IgD-negative memory B cell (primary cell): Measurements from ENCODE around the gene PRKCZ. TPM values are rescaled to one million over a fixed set of nuclear protein-coding genes. Genes with fewer than 3 reads are reported as not detected.

ENCODE experiments used
- H3K27ac Mint-ChIP-seq, 3 donors: one replicate each; pipeline ENCODE4 v1.8.0; 2020 to 2022; ENCODE audit warnings: mild to moderate bottlenecking in 3 of 3, mixed read lengths in 3 of 3, moderate library complexity in 1 of 3
- H3K27me3 Mint-ChIP-seq: one replicate; pipeline ENCODE4 v1.8.0; 2021; ENCODE audit warnings: mixed read lengths
- H3K36me3 Mint-ChIP-seq: one replicate; pipeline ENCODE4 v1.8.0; 2020; ENCODE audit warnings: mild to moderate bottlenecking, mixed read lengths
- H3K4me1 Mint-ChIP-seq, 3 donors: one replicate each; pipeline ENCODE4 v1.8.0; 2020 to 2022; ENCODE audit warnings: mixed read lengths in 3 of 3, mild to moderate bottlenecking in 1 of 3
- H3K4me3 Mint-ChIP-seq, 4 donors: one replicate each; pipeline ENCODE4 v1.8.0; 2020 to 2022; ENCODE audit warnings: mild to moderate bottlenecking in 4 of 4, mixed read lengths in 4 of 4, moderate library complexity in 3 of 4
- H3K9me3 Mint-ChIP-seq, 3 donors: one replicate each; pipeline ENCODE4 v1.8.0; 2020 to 2021; ENCODE audit warnings: mixed read lengths in 3 of 3, mild to moderate bottlenecking in 1 of 3
- polyA plus RNA-seq: library from polyadenylated mRNA; unstranded; fragments of 300-500 nt; fragmentation: Illumina TruSeq; gene quantifications from one replicate; pipeline ENCODE4 v1.2.3, GENCODE V29; 2021

The PRKCZ gene
- polyA plus RNA-seq, 1 donor from 2014 or later: 12.0 TPM

DNA sequence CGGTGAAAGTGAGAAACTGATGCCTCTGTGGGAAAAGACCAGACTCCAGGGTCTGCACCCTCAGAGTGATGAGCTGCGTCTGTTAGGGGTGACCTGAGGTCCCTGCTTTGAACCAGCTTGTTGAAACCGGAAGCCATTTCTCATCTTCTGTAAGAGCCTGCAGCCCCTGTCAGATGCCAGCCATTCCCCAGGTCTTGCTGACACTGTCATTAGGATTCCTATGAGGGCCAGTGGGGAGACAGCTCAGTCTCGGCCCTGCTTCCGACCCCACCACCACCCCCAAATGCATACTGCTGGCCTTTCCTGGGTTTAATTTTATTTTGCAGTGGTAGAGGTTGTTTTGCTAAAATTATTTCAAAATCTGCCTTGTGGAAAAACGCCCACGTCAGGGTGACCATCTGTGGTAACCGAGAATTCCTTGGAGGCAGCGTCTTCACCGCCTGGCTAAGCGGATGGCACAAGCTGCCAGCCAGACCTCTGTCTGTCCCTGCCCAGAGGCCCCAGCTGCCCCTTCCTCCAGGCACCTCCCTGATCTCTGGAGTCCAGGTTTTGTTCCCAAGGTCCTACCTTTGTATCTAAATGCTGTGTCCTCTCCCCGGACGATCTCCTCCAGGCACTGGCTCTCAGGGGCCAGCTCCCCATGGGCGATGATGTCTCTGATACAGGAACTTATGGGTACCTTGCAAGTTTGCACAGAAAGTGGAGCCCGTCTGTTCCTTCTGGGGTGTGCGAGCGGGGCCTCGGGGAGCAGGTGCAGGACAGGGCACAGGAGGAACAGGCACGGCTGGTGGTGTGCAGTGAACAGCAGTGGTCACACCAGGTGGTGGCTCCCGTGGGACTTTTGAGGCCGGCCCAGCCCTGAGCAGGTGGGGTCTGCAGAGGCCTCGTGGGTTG, 49.9 kb downstream of the PRKCZ start:
- Mint-ChIP-seq H3K27ac (peak overlapping the region in 1 of 3 donors; percentile 51), H3K36me3 (peaks cover 5% of the 10 kb centered on the region), H3K4me3 (peak overlapping the region in 2 of 4 donors; percentile 75 to 79)

DNA sequence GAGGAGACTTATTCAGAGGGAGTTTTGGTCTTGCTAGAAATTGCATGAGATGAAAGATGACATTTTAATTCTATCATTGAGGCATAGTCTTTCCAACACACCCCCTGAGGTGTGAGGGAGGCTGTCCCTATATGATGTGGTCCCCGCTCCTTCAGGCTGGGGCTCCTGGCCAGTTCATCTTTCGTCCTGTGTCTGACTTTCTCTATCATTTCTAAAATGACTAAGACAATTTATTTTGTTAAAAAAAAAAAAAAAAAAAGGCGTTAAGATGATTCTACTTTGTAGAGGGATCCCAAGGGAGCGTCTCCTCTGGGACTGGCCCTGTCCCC, 50.5 kb downstream of the PRKCZ start:
- Mint-ChIP-seq H3K4me1 (peaks cover 7 to 17% (median 12%) of the 10 kb centered on the region in 3 donors), H3K36me3 (peaks cover 5% of the 10 kb centered on the region), H3K4me3 (peak overlapping the region in 2 of 4 donors; percentile 75 to 79), H3K27ac (peak overlapping the region in 1 of 3 donors; percentile 51), H3K9me3 (peaks cover 0 to 5% (median 3%) of the 10 kb centered on the region in 3 donors), H3K27me3 (no peaks in the 10 kb centered on the region)

More for the DNA sequence above, 49.9 kb downstream of the PRKCZ start:
- no peaks in the 10 kb centered on the region for H3K27me3 Mint-ChIP-seq
- H3K4me1 Mint-ChIP-seq: peaks cover 7 to 18% (median 12%) of the 10 kb centered on the region in 3 donors
- H3K9me3 Mint-ChIP-seq: peaks cover 0 to 5% (median 3%) of the 10 kb centered on the region in 3 donors

DNA sequence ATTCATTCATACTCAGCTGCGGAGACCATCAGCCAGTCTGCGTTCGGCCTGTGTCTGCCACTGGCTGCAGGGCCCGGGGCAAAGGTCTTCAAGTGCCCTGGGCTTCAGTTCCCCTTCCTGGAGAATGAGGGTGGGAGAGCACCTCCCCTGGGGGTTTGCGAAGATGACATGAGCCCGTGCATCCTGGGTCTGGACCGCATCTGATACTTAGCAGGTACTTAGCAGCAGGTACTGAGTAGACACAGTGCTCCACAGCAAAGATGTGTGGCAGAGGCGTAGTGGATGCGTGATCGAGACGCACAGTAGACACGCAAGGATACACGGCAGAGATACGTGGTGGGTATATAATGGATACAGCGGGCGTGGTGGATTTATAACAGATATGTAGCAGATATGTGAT, 51.3 kb downstream of the PRKCZ start:
- Mint-ChIP-seq H3K36me3 (peaks cover 5% of the 10 kb centered on the region), H3K4me3 (peak overlapping the region in 1 of 4 donors; percentile 71), H3K9me3 (peaks cover 0 to 5% (median 3%) of the 10 kb centered on the region in 3 donors), H3K27ac (peak overlapping the region in 1 of 3 donors; percentile 8), H3K4me1 (peaks cover 7 to 17% (median 12%) of the 10 kb centered on the region in 3 donors), H3K27me3 (no peaks in the 10 kb centered on the region)

DNA sequence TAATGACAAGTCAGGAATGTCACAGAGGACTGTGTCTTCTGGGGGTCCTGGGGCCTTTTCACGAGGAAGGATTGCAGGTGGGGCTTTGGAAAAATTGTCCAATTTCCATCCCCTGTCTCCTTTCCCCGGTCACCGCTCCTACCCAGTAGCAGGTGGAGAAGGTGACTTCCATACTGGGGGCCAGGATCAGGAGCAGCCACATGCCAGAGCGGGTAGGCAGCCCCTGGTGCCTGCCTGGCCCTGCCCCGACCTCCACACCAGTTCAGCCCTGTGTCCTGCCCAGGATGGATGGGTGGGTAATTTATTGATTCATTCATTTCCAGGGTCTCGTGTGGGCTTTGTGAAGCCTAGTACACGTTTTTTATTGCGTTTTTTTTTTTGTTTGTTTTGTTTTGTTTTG, 51.7 kb downstream of the PRKCZ start:
- Mint-ChIP-seq H3K9me3 (peaks cover 0 to 5% (median 3%) of the 10 kb centered on the region in 3 donors), H3K36me3 (peaks cover 5% of the 10 kb centered on the region), H3K4me3 (no peak overlapping the region), H3K27ac (no peak overlapping the region), H3K27me3 (no peaks in the 10 kb centered on the region), H3K4me1 (peaks cover 7 to 17% (median 12%) of the 10 kb centered on the region in 3 donors)

DNA sequence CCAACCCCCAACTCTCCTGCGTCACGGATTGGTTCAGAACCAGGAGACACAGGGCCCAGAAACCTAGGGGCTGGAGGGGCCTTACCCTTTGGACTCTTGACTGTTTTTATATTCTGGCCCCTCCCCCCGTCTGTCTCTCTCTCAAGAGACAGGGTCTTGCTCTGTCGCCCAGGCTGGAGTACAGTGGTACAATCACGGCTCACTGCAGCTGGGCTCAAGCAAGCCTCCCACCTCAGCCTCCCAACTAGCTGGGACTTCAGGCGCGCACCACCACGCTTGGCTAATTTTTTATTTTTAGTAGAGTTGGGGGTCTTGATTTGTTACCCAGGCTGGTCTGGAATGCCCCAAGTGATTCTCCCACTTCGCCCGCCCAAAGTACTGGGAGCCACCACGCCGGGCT, 52.5 kb downstream of the PRKCZ start:
- H3K4me1 Mint-ChIP-seq: peaks cover 7 to 17% (median 12%) of the 10 kb centered on the region in 3 donors
- H3K36me3 Mint-ChIP-seq: peaks cover 5% of the 10 kb centered on the region
- no peak overlapping the region for H3K27ac Mint-ChIP-seq
- no peak overlapping the region for H3K4me3 Mint-ChIP-seq
- H3K9me3 Mint-ChIP-seq: peaks cover 0 to 4% (median 2%) of the 10 kb centered on the region in 3 donors
- H3K27me3 Mint-ChIP-seq: no peaks in the 10 kb centered on the region

DNA sequence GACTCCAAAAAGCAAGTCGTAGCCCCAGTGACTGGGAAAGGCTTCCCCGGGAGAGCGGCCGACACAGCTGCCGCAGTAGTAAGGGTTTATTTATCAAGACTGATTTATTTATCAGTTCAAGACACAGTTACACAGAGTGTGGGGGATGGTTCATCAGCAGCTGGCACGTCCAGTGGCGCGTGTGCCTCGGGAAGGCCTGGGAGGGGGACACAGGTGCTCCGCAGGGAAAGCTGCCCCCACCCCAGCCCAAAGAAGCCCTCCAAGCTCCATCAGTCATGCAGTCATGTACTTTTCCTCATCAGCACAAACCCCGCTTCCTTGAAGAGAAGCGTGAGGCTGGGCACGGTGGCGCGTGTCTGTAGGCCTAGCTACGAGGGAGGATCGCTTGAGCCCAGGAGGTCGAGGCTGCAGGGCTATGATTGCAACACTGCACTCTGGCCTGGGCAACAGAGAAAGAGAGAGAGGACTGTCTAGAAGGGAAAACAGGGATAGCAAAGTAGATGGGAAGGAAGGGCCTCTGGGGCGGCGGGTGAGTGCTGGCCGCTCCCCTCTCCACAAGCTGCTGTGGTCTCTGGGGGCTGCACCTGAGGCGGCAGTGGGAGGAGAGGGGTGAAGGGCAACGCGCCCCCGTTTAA, 53.2 kb downstream of the PRKCZ start:
- Mint-ChIP-seq H3K4me3 (no peak overlapping the region), H3K27ac (no peak overlapping the region), H3K9me3 (peaks cover 0 to 1% (median 0%) of the 10 kb centered on the region in 3 donors), H3K27me3 (no peaks in the 10 kb centered on the region), H3K4me1 (peaks cover 7 to 17% (median 12%) of the 10 kb centered on the region in 3 donors), H3K36me3 (peaks cover 5% of the 10 kb centered on the region)

DNA sequence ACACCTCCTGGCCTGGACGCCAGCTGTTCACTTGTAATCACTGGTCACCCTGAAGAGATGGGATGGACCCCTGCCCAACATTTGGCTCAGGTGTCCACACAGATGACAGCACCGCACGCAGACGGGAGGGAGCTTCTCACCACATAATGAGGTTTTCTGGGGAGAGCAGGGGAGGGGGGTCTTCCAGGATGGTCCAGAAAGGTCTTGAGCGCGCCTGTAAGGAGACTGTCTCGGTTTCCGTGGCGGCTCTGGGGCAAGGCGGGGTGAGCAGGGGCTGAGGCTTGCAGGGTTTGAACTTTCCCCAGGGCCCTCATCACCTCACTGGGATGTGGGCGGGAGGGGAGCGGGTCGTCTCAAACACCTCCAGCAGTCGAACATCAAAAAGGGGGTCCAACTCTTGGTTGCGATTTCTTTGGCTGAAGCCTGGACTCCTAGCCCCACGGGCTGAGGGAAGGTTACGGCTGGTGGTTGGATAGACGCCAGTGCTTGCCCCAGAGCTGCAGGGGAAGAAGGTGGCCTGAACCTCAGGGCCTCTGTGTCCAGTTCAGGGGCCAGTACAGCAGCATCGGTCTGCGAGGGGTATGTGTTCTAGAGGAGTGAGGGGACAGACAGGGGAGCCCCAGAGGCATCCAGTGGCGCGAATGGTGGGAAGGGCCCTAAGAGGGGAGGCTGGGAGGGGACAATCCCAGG, 53.8 kb downstream of the PRKCZ start:
- Mint-ChIP-seq H3K36me3 (peaks cover 3% of the 10 kb centered on the region), H3K4me3 (peak overlapping the region in 1 of 4 donors; percentile 17), H3K9me3 (no peaks in the 10 kb centered on the region), H3K27me3 (no peaks in the 10 kb centered on the region), H3K27ac (no peak overlapping the region), H3K4me1 (peaks cover 7 to 17% (median 12%) of the 10 kb centered on the region in 3 donors)

DNA sequence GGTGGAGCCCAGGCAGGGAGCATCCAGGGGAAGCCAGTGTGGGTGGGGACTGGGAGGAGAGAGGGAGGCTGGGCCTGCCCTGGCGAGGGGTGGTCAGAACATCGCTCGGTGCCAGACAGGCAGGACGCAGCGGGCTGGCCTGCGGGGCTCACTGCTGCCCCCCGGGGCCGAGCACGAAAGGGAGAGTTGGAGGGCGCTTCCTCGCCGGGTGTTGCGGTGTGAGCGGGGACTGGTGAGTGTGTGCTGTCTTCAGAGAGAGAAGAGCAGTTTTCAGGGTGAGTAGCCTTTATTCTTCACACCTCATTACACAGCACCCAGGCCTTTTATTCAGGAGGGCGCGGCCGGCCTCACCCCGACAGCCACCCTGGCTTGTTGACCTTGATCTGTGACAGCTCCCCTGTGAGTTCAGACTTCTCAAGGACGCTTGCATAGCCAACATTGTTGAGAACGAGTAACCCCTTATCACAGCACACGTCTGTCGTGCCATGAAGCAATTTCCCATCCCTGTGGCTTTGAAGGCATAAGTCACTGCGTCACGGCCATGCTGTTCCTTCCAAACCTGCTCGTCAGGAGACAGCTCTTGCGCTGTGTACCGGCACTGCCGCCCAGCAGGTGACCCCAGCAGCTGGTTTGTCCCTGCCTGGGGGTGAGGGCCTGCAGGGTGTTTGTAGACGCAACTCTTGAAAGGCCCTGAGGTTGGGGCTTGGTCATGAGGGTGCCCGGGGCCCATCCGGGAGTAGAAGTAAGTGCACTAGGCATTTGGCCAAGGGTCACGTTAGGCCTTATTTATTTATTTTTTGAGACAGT, 54.6 kb downstream of the PRKCZ start:
- Mint-ChIP-seq H3K27me3 (no peaks in the 10 kb centered on the region), H3K36me3 (peaks cover 3% of the 10 kb centered on the region), H3K4me1 (peaks cover 7 to 15% (median 12%) of the 10 kb centered on the region in 3 donors), H3K9me3 (no peaks in the 10 kb centered on the region), H3K4me3 (no peak overlapping the region), H3K27ac (no peak overlapping the region)

DNA sequence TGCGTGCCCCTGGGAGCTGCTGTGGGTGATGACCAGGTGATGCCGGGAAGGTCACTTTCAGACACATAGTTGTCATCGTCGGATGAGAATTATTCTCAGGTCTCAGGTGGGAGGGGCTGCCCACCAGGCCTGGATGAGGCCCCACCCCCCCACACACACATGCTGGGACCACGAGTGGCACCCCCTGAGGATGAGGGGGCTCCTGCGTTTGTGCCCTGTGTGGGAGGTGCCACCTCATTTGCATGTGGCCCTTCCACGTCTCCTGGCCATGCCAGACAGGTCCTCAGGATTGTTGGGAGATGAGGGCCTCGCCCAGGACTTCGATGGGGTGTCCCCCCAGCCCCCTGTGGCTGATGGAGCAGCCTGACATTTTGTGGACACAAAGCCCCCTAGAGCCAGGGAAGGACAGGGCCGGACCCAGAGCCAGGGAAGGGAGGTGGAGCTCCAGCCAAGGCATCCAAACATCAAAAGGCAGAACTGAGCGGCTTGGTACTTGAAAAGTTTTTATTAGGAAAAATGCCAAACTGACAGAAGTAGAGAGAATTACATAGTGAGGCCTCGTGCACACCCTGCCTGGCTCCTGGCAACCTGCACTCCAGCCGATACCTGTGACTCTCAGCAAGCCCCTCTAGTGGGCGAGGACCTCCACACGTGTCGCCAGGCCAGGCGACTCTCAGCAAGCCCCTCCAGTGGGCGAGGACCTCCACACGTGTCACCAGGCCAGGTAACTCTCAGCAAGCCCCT, 55.7 kb downstream of the PRKCZ start:
- peak overlapping the region in 1 of 3 donors; percentile 77 for H3K27ac Mint-ChIP-seq
- peaks cover 3% of the 10 kb centered on the region for H3K36me3 Mint-ChIP-seq
- H3K4me1 Mint-ChIP-seq: peaks cover 0 to 5% (median 5%) of the 10 kb centered on the region in 3 donors
- H3K27me3 Mint-ChIP-seq: no peaks in the 10 kb centered on the region
- H3K9me3 Mint-ChIP-seq: no peaks in the 10 kb centered on the region
- no peak overlapping the region for H3K4me3 Mint-ChIP-seq

DNA sequence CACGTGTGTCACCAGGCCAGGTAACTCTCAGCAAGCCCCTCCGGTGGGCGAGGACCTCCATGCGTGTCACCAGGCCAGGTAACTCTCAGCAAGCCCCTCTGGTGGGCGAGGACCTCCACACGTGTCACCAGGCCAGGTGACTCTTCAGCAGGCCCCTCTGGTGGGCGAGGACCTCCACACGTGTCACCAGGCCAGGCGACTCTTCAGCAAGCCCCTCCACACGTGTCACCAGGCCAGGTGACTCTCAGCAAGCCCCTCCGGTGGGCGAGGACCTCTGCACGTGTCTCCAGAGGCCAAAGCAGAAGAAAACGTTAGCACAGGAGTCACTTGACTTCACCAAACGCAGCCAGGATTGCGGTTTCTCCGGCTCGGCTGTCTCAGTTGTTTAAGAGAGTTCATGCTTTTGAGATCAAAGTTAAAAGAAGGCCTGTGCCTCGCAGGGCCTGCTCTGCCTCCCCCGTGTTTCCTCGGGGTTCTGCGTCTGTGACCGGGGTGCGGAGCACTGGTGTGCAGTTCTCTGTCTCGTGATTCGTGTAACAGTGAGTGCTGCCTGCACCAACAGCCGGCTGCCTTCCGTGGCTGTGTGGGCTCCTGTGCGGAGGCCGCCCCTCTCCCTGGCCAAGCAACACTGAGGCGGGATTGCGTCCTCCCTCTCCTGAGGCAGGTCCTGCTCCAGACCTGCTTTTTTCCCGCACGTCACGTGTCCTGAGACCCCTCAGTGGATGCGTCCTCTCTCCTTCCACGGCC, 56.6 kb downstream of the PRKCZ start:
- H3K27me3 Mint-ChIP-seq: no peaks in the 10 kb centered on the region
- no peaks in the 10 kb centered on the region for H3K36me3 Mint-ChIP-seq
- H3K4me1 Mint-ChIP-seq: peaks cover under 1% of the 10 kb centered on the region in 3 donors
- H3K27ac Mint-ChIP-seq: no peak overlapping the region
- no peaks in the 10 kb centered on the region for H3K9me3 Mint-ChIP-seq
- H3K4me3 Mint-ChIP-seq: no peak overlapping the region

DNA sequence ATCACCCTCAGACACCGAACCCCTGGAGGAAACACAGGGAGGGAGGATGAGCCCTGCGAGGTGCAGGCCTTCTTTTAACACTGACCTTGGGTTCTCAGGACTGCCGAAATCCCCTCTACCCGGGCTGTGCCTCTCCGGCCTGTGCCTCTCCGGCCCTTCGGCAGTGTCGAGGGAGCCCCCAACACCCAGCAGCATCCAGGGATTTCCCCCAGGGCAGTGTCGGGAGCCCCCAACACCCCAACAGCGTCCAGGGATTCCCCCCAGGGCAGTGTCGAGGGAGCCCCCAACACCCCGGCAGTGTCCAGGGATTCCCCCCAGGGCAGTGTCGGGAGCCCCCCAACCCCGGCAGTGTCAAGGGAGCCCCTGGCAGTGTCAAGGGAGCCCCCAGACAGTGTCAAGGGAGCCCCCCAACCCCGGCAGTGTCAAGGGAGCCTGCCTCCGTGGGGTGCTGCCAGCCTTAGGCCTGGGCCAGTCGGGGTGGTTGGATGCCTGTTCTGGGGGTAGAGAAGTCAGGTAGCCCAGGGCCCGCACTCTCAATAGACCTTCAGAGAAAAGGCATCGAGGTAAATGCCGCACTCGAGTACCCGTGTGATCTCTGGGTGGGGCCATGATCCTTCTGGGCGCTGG, 57.5 kb downstream of the PRKCZ start:
- Mint-ChIP-seq H3K27ac (no peak overlapping the region), H3K36me3 (no peaks in the 10 kb centered on the region), H3K27me3 (no peaks in the 10 kb centered on the region), H3K4me3 (no peak overlapping the region), H3K9me3 (no peaks in the 10 kb centered on the region), H3K4me1 (peaks cover 7 to 9% (median 8%) of the 10 kb centered on the region in 3 donors)

DNA sequence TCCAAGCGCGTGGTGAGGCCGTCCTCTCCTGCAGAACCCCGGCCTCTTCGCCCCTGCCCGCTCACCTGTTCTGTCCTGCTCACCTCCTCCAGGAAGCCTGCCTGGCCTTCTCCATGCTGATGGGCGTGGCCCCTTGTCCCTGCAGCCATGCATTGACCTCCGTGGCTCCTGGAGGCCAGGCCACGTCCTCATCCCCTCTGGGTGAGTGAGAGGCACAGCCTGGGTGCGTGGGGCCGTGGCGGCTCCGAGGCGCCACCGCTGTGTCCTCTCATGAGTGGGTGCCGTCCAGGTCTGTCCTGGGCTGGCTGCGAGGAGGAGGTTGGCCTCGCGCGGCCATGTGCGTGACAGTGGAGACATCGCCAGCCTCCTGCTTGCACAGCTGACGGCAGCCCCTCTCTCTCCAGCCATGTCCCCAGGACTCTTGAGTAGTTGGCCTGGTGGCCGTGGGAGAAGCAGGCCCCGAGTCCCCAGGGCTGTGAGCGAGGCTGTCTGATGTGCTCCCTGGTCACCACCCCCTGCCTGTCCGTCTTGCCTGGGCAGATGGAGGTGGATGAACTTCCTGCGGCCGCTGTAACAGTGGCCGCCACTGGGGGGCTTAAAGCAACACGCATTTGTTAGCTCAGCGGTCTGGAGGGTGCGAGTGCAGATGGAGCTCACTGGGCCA, 58.1 kb downstream of the PRKCZ start:
- H3K36me3 Mint-ChIP-seq: no peaks in the 10 kb centered on the region
- peaks cover 7 to 10% (median 8%) of the 10 kb centered on the region in 3 donors for H3K4me1 Mint-ChIP-seq
- no peak overlapping the region for H3K27ac Mint-ChIP-seq
- no peaks in the 10 kb centered on the region for H3K27me3 Mint-ChIP-seq
- no peaks in the 10 kb centered on the region for H3K9me3 Mint-ChIP-seq
- no peak overlapping the region for H3K4me3 Mint-ChIP-seq
